Nephron progenitor cell (in vitro differentiated cells): ENCODE results near the gene SPOCD1.

Source experiments
- DNase-seq: peaks from one replicate; pipeline ENCODE4 v3.0.0; 2021
- H3K27ac Mint-ChIP-seq: 2 replicates; pipeline ENCODE4 v1.8.0; 2021; ENCODE audit warnings: mild to moderate bottlenecking, moderate library complexity, mixed read lengths
- H3K27me3 Mint-ChIP-seq: 2 replicates; pipeline ENCODE4 v1.8.0; 2021; ENCODE audit warnings: mild to moderate bottlenecking, low read depth, mixed read lengths; ENCODE audit not compliant: poor library complexity
- H3K36me3 Mint-ChIP-seq: 2 replicates; pipeline ENCODE4 v1.8.0; 2021; ENCODE audit warnings: low read depth, mixed read lengths
- H3K4me1 Mint-ChIP-seq: 2 replicates; pipeline ENCODE4 v1.8.0; 2021; ENCODE audit warnings: mixed read lengths
- H3K4me3 Mint-ChIP-seq: 2 replicates; pipeline ENCODE4 v1.8.0; 2021; ENCODE audit warnings: mild to moderate bottlenecking, moderate library complexity, mixed read lengths
- H3K9me3 Mint-ChIP-seq: 2 replicates; pipeline ENCODE4 v1.8.0; 2021; ENCODE audit warnings: mild to moderate bottlenecking, moderate library complexity, mixed read lengths
- TF ChIP-seq, protein P1 (sequence below): fragments of 200-600 bp; sonication (generic); IDR thresholded peaks from 2 replicates; pipeline ENCODE4 v1.5.0; 2021; ENCODE audit warnings: antibody characterized with exemption

Gene SPOCD1

GRCh38 chr1:31752952-31753475 lies 62.8 kb downstream of the SPOCD1 start:
- H3K27me3 Mint-ChIP-seq, result peaks cover 3% of the 10 kb centered on the region
- TF ChIP-seq, protein P1, sequence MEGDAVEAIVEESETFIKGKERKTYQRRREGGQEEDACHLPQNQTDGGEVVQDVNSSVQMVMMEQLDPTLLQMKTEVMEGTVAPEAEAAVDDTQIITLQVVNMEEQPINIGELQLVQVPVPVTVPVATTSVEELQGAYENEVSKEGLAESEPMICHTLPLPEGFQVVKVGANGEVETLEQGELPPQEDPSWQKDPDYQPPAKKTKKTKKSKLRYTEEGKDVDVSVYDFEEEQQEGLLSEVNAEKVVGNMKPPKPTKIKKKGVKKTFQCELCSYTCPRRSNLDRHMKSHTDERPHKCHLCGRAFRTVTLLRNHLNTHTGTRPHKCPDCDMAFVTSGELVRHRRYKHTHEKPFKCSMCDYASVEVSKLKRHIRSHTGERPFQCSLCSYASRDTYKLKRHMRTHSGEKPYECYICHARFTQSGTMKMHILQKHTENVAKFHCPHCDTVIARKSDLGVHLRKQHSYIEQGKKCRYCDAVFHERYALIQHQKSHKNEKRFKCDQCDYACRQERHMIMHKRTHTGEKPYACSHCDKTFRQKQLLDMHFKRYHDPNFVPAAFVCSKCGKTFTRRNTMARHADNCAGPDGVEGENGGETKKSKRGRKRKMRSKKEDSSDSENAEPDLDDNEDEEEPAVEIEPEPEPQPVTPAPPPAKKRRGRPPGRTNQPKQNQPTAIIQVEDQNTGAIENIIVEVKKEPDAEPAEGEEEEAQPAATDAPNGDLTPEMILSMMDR, result no peak
- no peak overlapping the region for H3K27ac Mint-ChIP-seq
- H3K36me3 Mint-ChIP-seq, result no peaks in the 10 kb centered on the region
- DNase-seq, result no peak
- H3K4me1 Mint-ChIP-seq, result peaks cover 67% of the 10 kb centered on the region
- H3K9me3 Mint-ChIP-seq, result no peaks in the 10 kb centered on the region
- H3K4me3 Mint-ChIP-seq, result no peak overlapping the region

GRCh38 chr1:31752258-31752657 lies 63.6 kb downstream of the SPOCD1 start:
- H3K4me3 Mint-ChIP-seq, result no peak overlapping the region
- DNase-seq, result no peak
- TF ChIP-seq, protein P1, result no peak

GRCh38 chr1:31751822-31752241 lies 64.0 kb downstream of the SPOCD1 start:
- Mint-ChIP-seq H3K9me3 (no peaks in the 10 kb centered on the region), H3K36me3 (no peaks in the 10 kb centered on the region), H3K4me3 (no peak overlapping the region), H3K27ac (no peak overlapping the region), H3K27me3 (peaks cover under 1% of the 10 kb centered on the region), H3K4me1 (peaks cover 74% of the 10 kb centered on the region)
- no peak for DNase-seq
- TF ChIP-seq, protein P1, result no peak

More at GRCh38 chr1:31752258-31752657, 63.6 kb downstream of the SPOCD1 start:
- H3K27me3 Mint-ChIP-seq, result peaks cover 3% of the 10 kb centered on the region
- H3K4me1 Mint-ChIP-seq, result peaks cover 70% of the 10 kb centered on the region
- no peak overlapping the region for H3K27ac Mint-ChIP-seq
- no peaks in the 10 kb centered on the region for H3K9me3 Mint-ChIP-seq
- no peaks in the 10 kb centered on the region for H3K36me3 Mint-ChIP-seq

DNA sequence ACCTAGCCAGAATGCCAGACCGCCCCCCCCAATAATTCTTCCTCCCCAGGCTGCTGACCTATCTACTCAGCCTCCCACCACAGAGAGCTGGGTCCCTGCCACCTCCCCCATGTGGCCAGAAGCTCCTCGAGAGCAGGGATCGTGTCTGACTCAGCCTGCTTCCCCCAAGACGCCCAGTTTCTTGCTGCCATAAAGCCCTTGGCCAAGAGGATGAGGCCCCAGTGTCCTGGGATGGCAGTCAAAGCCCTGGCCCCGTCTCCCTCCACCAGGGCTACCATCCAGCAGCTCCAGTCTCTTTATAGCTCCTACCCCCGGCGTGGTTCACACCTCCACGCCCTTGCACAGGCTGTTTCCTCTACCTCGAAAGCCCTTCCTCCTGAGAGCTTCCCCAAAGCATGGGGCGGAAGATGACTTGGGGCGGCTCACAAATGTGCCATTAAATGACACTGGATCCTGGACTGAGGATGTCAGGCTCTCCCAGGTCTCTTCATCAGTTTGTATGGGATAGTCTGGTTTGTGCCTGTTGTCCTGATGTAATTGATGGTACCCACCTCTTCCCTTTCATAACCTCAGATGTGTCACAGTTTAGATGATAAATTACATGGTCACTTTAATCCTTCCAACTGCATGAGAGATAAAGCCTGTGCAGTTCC lies 64.8 kb downstream of the SPOCD1 start:
- Mint-ChIP-seq H3K36me3 (no peaks in the 10 kb centered on the region), H3K27ac (no peak overlapping the region), H3K27me3 (no peaks in the 10 kb centered on the region), H3K4me1 (peaks cover 83% of the 10 kb centered on the region), H3K4me3 (no peak overlapping the region), H3K9me3 (no peaks in the 10 kb centered on the region)
- no peak for DNase-seq
- TF ChIP-seq, protein P1, result no peak

- no peak for DNase-seq
- Mint-ChIP-seq H3K4me3 (no peak overlapping the region), H3K27me3 (no peaks in the 10 kb centered on the region), H3K4me1 (peaks cover 85% of the 10 kb centered on the region), H3K9me3 (no peaks in the 10 kb centered on the region), H3K27ac (no peak overlapping the region), H3K36me3 (no peaks in the 10 kb centered on the region)
- TF ChIP-seq, protein P1, result no peak
Measured at GRCh38 chr1:31749785-31750735, 65.8 kb downstream of the SPOCD1 start.
